Hepatocyte (in vitro differentiated cells): ENCODE results near the gene SMAD7. TPM values are rescaled to one million over a fixed set of nuclear protein-coding genes. Genes with fewer than 3 reads are reported as not detected.

Experiments used
- DNase-seq: peaks from one replicate; pipeline ENCODE4 v3.0.0-alpha.2; 2016; ENCODE audit warnings: low spot score
- H2AFZ ChIP-seq: fragments of 200-600 bp; sonication (generic); 2 replicates; pipeline ENCODE4 v1.6.0; 2016; ENCODE audit warnings: antibody characterized with exemption, mild to moderate bottlenecking
- H3K27ac ChIP-seq: fragments of 200-600 bp; sonication (generic); 2 replicates; pipeline ENCODE4 v1.5.1; 2016; ENCODE audit warnings: mild to moderate bottlenecking
- H3K27me3 ChIP-seq: fragments of 200-600 bp; sonication (generic); 2 replicates; pipeline ENCODE4 v1.6.1; 2016
- H3K36me3 ChIP-seq: fragments of 200-600 bp; sonication (generic); replicated peaks from 2 replicates; pipeline ENCODE4 v1.5.1; 2016; ENCODE audit warnings: low read depth; ENCODE audit not compliant: insufficient read depth
- H3K4me1 ChIP-seq: fragments of 200-600 bp; sonication (generic); 2 replicates; pipeline ENCODE4 v1.5.1; 2016; ENCODE audit warnings: mild to moderate bottlenecking, moderate library complexity; ENCODE audit not compliant: insufficient read depth
- H3K4me2 ChIP-seq: fragments of 200-600 bp; sonication (generic); 2 replicates; pipeline ENCODE4 v1.6.0; 2016
- H3K4me3 ChIP-seq: fragments of 200-600 bp; sonication (generic); 2 replicates; pipeline ENCODE4 v1.5.1; 2016; ENCODE audit warnings: mild to moderate bottlenecking
- H3K79me2 ChIP-seq: fragments of 200-600 bp; sonication (generic); 2 replicates; pipeline ENCODE4 v1.6.0; 2017; ENCODE audit warnings: mild to moderate bottlenecking
- H3K9me2 ChIP-seq: fragments of 200-600 bp; sonication (generic); replicated peaks from 2 replicates; pipeline ENCODE4 v1.6.0; 2017; ENCODE audit warnings: mild to moderate bottlenecking; ENCODE audit not compliant: insufficient read depth
- H3K9me3 ChIP-seq: fragments of 200-600 bp; sonication (generic); 2 replicates; pipeline ENCODE4 v1.5.1; 2016; ENCODE audit warnings: low read depth, mild to moderate bottlenecking
- H4K20me1 ChIP-seq: fragments of 200-600 bp; sonication (generic); 2 replicates; pipeline ENCODE4 v1.6.0; 2016; ENCODE audit warnings: mild to moderate bottlenecking; ENCODE audit not compliant: insufficient read depth, poor library complexity, severe bottlenecking
- CTCF ChIP-seq: fragments of 200-600 bp; sonication (generic); IDR thresholded peaks from 2 replicates; pipeline ENCODE4 v1.5.1; 2016; ENCODE audit warnings: antibody characterized with exemption, mild to moderate bottlenecking; ENCODE audit not compliant: poor library complexity
- EZH2 ChIP-seq: fragments of 200-600 bp; sonication (generic); IDR thresholded peaks from 2 replicates; pipeline ENCODE4 v1.6.1; 2016; ENCODE audit warnings: antibody characterized with exemption, mild to moderate bottlenecking, borderline replicate concordance
- EZH2phosphoT487 ChIP-seq: fragments of 200-600 bp; sonication (generic); IDR thresholded peaks from one replicate; pipeline ENCODE4 v1.6.1; 2018; ENCODE audit warnings: antibody characterized with exemption, mild to moderate bottlenecking, low read depth, moderate library complexity; ENCODE audit not compliant: unreplicated experiment, severe bottlenecking
- WGBS: methylation state at CpG from one replicate; pipeline ENCODE4 v1.1.6; 2016; ENCODE audit warnings: low lambda C conversion rate; ENCODE audit errors: missing lambda C conversion rate; 5-methylcytosine and 5-hydroxymethylcytosine counted together
- polyA plus RNA-seq: library from polyadenylated mRNA; unstranded; fragments of >200 nt; fragmentation: Nextera tagmentation; extraction: Ambion mirVana; gene quantifications from 2 replicates; pipeline ENCODE4 v1.2.1, GENCODE V29; 2016
- total RNA-seq: library from RNA; depleted of rRNA; stranded (reverse); fragments of >200 nt; gene quantifications from 2 replicates; pipeline ENCODE4 v1.2.3, GENCODE V29; 2014

Gene SMAD7
- total and polyA plus RNA-seq, 2 experiments from 2014 or later, result 65.4 to 71.1 TPM

GRCh38 chr18:48988508-48989303 lies 37.9 kb upstream of the SMAD7 start:
- Histone ChIP-seq H3K4me3 (no peak overlapping the region), H3K9me3 (no peaks in the 10 kb centered on the region), H3K4me1 (peaks cover 39% of the 10 kb centered on the region), H3K27me3 (no peaks in the 10 kb centered on the region), H4K20me1 (no peaks in the 10 kb centered on the region), H3K4me2 (no peak overlapping the region), H3K9me2 (no peaks in the 10 kb centered on the region), H3K36me3 (no peaks in the 10 kb centered on the region), H3K79me2 (no peaks in the 10 kb centered on the region), H2AFZ (no peak overlapping the region), H3K27ac (no peak overlapping the region)
- 99% methylated on average over 15 of the region's 15 CpGs for WGBS
- no peak for TF ChIP-seq EZH2
- no peak for TF ChIP-seq EZH2phosphoT487
- no peak for TF ChIP-seq CTCF
- no peak for DNase-seq

- TF ChIP-seq CTCF, result no peak
- TF ChIP-seq EZH2phosphoT487, result no peak
- TF ChIP-seq EZH2, result no peak
- H3K4me2 ChIP-seq, result no peak overlapping the region
- no peak for DNase-seq
These were observed 37.1 kb upstream of the SMAD7 start for GRCh38 chr18:48987821-48988220.

GRCh38 chr18:48986851-48987761 lies 36.3 kb upstream of the SMAD7 start:
- WGBS, result 86% methylated on average over 19 of the region's 20 CpGs
- TF ChIP-seq CTCF, result no peak
- TF ChIP-seq EZH2, result no peak
- TF ChIP-seq EZH2phosphoT487, result no peak
- no peaks in the 10 kb centered on the region for H3K9me3 ChIP-seq
- no peaks in the 10 kb centered on the region for H3K9me2 ChIP-seq
- DNase-seq, result no peak
- H3K79me2 ChIP-seq, result no peaks in the 10 kb centered on the region
- no peak overlapping the region for H3K27ac ChIP-seq
- H3K27me3 ChIP-seq, result no peaks in the 10 kb centered on the region
- no peak overlapping the region for H3K4me3 ChIP-seq
- no peak overlapping the region for H2AFZ ChIP-seq
- H3K36me3 ChIP-seq, result no peaks in the 10 kb centered on the region
- peaks cover 39% of the 10 kb centered on the region for H3K4me1 ChIP-seq
- H4K20me1 ChIP-seq, result no peaks in the 10 kb centered on the region
- no peak overlapping the region for H3K4me2 ChIP-seq

More at GRCh38 chr18:48987821-48988220, 37.1 kb upstream of the SMAD7 start:
- Histone ChIP-seq H3K27ac (no peak overlapping the region), H3K79me2 (no peaks in the 10 kb centered on the region), H3K4me3 (no peak overlapping the region), H4K20me1 (no peaks in the 10 kb centered on the region), H2AFZ (no peak overlapping the region), H3K4me1 (peaks cover 41% of the 10 kb centered on the region), H3K9me3 (no peaks in the 10 kb centered on the region), H3K27me3 (no peaks in the 10 kb centered on the region), H3K9me2 (no peaks in the 10 kb centered on the region), H3K36me3 (no peaks in the 10 kb centered on the region)
- 75% methylated on average over 8 of the region's 8 CpGs for WGBS
